ENCODE measurements around the gene PAK5.

DNA sequence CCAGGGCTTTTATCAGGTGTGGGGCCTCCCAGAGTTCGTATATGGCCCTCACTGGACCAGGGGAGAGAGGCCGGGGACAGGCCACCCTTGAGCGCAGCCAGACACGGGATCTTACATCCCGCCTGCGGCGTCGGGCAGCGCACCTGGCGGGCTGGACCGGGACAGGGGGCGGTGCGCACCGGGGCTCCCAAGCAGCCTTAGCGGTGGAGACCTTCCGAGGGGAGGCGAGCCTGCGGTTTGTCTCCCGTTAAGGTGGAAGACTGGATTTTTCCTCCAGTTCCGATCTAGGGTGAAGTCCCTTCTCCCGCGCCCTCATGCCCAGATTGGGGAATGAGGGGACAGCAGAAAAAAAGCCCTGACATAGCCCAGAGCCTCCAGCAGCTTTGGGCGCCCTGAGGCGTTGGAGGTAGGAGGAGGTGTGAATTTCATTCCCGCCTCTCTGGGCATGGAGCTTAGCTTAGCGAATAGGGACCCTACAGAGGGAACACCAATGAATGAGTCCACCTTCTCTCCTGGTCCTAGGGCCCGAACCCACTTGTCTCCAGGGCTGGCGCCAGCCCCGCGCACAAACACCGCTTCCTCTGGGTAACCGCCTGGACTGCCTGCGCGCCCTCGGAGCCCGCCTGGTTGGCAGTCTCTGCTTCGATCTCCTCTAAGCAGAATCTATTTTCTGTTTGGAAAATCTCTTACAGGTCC is 331.2 kb downstream of the PAK5 start:
- TF ChIP-seq, protein P1, sequence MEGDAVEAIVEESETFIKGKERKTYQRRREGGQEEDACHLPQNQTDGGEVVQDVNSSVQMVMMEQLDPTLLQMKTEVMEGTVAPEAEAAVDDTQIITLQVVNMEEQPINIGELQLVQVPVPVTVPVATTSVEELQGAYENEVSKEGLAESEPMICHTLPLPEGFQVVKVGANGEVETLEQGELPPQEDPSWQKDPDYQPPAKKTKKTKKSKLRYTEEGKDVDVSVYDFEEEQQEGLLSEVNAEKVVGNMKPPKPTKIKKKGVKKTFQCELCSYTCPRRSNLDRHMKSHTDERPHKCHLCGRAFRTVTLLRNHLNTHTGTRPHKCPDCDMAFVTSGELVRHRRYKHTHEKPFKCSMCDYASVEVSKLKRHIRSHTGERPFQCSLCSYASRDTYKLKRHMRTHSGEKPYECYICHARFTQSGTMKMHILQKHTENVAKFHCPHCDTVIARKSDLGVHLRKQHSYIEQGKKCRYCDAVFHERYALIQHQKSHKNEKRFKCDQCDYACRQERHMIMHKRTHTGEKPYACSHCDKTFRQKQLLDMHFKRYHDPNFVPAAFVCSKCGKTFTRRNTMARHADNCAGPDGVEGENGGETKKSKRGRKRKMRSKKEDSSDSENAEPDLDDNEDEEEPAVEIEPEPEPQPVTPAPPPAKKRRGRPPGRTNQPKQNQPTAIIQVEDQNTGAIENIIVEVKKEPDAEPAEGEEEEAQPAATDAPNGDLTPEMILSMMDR (IDR thresholded peaks at IDR 0.05) = no peak
- TF ChIP-seq POLR2AphosphoS5 (IDR thresholded peaks at IDR 0.05; ENCODE audit: low read depth, low read length) = no peak
- TF ChIP-seq, protein P2, sequence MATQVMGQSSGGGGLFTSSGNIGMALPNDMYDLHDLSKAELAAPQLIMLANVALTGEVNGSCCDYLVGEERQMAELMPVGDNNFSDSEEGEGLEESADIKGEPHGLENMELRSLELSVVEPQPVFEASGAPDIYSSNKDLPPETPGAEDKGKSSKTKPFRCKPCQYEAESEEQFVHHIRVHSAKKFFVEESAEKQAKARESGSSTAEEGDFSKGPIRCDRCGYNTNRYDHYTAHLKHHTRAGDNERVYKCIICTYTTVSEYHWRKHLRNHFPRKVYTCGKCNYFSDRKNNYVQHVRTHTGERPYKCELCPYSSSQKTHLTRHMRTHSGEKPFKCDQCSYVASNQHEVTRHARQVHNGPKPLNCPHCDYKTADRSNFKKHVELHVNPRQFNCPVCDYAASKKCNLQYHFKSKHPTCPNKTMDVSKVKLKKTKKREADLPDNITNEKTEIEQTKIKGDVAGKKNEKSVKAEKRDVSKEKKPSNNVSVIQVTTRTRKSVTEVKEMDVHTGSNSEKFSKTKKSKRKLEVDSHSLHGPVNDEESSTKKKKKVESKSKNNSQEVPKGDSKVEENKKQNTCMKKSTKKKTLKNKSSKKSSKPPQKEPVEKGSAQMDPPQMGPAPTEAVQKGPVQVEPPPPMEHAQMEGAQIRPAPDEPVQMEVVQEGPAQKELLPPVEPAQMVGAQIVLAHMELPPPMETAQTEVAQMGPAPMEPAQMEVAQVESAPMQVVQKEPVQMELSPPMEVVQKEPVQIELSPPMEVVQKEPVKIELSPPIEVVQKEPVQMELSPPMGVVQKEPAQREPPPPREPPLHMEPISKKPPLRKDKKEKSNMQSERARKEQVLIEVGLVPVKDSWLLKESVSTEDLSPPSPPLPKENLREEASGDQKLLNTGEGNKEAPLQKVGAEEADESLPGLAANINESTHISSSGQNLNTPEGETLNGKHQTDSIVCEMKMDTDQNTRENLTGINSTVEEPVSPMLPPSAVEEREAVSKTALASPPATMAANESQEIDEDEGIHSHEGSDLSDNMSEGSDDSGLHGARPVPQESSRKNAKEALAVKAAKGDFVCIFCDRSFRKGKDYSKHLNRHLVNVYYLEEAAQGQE (IDR thresholded peaks at IDR 0.05; ENCODE audit: insufficient read depth in 1 of 2, low read depth in 2 of 2, low read length in 1 of 2) = no peak
- TF ChIP-seq TCF7L2 (IDR thresholded peaks at IDR 0.05; ENCODE audit: low read depth, low read length) = no peak

Data from Panc1 (cell line).